Measurements from ENCODE around the gene FXYD7.
"Not testable (repeated sequence)": the region's sequence is repeated elsewhere in the genome, so short reads cannot be mapped to it uniquely, and the experiment has no call there.

The FXYD7 gene

DNA sequence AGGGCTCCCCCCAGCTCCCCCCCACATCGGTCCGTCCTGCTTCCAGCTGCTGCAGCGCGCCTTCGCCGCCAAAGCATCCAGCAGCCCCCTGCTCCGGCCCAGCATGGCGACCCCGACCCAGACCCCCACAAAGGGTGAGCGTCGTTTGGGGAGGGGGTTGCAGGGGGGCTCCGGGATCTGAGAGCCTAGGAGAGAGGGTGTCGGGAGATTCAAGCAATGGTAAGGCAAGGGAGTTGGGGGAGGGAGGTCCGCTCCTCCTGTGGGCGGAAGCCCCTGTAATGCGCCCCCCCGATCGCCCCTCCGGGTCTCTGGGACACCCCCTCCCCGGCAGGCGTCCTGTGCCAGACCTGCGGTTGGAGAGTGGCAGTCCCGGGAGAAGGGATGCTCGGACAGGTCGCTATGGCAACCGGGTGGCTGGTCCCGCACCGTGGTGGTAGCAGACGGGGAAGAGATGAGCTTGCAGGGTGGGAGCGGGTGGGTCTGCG is at the start of gene FXYD7:
FXYD7 (plus strand) TSS at position 25 of the 485 bp plus-strand sequence; CDS start at position 104, 79 bp downstream.
- no peak for DNase-seq

GRCh38 chr19:35093430-35093829 is 49.6 kb upstream of the FXYD7 start:
- DNase-seq = no peak

GRCh38 chr19:35093941-35094647 is 49.0 kb upstream of the FXYD7 start:
- DNase-seq = no peak

- DNase-seq = no peak
Measured at GRCh38 chr19:35094656-35095055, 48.4 kb upstream of the FXYD7 start.

- DNase-seq = no peak
Measured at GRCh38 chr19:35095667-35096368, 47.2 kb upstream of the FXYD7 start.

DNA sequence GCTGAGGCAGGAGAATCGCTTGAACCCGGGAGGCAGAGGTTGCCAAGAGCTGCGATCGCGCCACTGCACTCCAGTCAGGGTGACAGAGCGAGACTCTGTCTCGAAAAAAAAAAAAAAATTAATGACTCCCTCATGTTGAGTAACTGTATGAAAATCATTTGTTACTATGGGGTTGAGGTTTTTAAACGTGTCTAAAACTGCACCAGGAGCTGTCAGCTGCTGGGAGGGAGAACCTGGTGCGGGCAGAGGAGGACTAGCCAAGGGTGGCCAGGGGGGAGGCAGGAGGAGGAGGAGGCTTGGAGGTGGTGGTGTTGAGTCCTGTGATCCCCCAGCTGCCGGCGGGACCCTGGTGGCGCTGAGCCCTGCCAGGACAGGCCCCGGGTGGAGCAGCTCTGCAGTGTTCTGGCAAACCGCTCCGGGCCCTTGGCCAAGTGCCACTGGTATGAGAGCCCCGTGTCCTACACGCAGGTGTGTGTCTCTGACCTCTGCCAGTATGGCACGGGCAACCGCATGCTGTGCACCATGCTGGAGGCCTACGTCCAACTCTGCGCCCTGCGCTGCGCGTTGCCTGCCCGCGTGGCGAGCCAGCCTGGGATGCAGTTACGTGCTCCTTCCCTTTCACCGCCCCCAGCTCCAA is 44.5 kb upstream of the FXYD7 start:
- no peak for DNase-seq

DNA sequence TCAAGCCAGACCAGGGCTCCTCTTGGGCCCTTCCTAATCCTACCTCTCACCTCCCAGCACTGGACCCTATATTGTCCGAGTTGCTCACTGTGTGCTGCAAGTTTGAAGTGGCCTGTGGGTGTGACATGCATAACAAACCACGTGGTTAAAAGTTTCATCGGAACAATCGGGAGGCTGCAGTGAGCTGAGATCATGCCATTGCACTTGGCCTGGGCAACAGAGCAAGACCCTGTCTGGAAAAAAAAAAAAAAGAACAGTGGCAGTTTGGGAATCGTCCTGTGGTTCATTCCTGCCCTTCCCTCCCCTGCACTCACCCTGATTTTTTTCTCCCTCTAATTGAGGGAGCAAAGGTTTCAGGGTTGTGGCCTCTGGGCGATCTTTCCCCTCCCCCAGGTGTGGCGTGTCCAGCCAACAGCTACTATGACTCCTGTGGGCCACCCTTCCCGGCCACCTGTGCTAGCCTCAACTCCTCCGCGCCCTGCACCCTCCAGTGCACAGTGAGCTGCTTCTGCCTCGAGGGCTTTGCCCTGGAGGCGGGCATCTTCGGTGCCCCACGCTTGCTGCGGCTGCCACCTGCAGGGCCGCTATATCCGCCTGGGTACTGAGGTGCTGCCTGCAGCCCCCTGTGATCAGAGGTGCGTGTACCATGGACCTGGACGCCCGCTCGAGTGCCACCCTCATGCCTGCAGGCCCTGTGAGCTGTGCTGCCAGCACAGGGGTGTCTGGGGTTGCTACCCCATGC is 43.7 kb upstream of the FXYD7 start:
- no peak for DNase-seq

DNA sequence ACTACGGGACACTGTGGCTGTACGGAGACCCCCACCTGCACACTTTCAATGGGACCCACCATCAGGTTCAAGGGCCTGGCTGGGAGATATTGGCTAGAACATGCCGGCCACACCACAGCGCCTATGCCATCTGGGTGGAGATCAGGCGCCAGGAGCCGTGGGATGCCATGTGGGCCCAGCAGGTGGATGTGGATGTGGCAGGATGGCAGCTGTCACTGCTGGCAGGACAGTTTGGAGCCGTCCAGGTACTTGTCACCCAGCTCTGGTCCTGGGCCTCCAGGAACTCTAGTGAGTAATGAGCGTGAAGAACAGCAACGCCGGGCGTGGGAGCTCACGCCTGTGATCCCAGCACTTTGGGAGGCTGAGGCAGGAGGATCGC is 43.2 kb upstream of the FXYD7 start:
- DNase-seq = no peak

- DNase-seq = no peak
Measured at GRCh38 chr19:35100588-35101533, 42.2 kb upstream of the FXYD7 start.

GRCh38 chr19:35101949-35102348 is 41.1 kb upstream of the FXYD7 start:
- DNase-seq = not testable (repeated sequence)

GRCh38 chr19:35103614-35104013 is 39.4 kb upstream of the FXYD7 start:
- not testable (repeated sequence) for DNase-seq

DNA sequence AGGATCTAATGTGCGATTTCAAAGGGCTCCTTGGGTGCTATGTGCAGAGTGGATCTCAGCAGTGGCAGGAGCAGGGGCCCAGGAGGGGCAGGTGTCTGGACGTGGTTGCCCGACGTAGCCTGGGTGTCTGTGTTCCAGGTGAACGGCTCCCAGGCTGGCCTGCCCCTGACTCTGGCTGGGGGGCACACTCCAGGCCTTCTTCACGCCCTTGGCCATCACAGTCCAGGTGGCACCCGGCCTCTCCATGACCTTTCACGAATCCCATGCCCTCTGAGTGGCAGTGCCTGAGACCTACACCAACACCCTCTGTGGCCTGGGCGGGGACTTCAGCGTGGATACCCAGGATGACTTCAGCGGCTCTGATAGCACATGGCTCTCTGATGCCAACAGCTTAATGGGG is 38.7 kb upstream of the FXYD7 start:
- DNase-seq = no peak

DNA sequence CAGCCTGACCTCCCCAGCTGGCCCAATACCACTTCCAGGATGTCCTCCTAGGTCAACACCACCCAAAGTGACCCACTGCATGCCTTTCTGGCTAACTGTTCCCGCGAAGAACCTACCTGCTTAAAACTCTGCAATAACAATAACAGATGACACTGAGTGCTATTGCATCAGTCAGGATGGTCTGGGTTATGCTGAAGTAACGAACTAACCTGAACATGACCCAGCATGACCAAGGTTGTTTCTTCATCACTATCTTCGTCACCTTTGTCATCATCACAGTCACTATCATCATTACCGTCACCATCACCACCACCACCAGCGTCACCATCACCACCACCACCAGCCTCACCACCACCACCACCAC is 38.0 kb upstream of the FXYD7 start:
- DNase-seq = no peak

DNA sequence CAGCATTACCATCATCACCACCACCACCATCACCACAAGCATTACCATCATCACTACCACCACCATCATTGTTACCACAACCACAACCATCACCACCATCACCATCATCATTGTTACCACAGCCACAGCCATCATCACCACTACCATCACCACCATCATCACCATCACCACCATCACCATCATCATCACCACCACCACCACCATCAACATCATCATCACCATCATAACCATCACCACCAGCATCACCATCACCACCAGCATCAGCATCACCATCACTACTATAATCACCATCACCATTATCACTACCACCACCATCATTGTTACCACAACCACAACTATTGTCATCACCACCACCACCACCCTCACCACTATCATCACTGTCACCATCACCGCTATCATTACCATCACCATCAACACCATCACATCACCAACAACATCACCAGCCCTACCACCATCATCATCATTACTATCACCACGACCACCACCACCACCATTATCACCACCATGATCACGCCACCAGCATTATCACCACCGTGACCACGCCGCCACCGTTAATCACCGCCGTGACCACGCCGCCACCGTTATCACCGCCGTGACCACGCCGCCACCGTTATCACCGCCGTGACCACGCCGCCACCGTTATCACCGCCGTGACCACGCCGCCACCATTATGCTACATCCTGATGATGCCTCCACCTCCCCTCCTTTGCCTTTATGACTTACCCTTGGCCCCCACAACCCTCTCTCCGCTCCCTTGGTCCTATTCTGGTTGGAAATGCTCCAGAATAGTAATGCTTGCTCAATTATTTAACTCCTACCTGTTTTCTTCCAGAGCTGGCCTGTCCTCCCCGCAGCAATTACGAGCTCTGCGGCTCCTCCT is 37.4 kb upstream of the FXYD7 start:
- DNase-seq = no peak

- DNase-seq = no peak
Measured at GRCh38 chr19:35106291-35106583, 36.8 kb upstream of the FXYD7 start.

DNA sequence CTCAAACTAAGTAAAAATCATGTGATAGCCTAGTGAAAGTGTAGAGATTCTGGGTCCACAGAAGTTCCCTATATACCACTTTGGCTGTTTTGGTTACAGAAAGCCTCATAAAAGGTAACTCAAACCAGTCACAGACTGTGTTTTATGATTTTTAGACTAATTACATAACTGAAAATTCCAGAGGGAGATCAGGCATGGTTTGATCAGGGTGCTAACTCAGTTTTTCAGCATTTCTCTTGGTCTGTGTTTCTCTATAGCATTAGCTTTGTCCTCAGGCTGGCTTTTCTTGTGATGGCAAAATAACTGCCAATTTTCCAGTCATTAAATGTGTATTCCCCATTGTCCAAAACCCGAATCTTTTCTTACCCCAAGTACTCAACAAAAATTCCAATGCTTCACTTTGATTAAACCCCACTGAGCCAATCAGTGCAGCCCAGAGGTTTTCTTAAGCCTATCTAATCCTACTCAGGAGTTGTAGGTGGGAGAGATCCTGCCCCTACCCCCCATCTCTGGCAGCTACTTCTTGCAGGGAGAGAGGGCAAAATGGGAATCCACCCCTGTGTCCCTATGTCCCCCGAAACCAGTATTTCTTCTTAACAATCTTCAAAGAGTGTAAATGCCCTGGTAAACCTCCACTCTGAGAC is 36.0 kb upstream of the FXYD7 start:
- no peak for DNase-seq

- DNase-seq = no peak
Measured at GRCh38 chr19:35107545-35107944, 35.5 kb upstream of the FXYD7 start.

DNA sequence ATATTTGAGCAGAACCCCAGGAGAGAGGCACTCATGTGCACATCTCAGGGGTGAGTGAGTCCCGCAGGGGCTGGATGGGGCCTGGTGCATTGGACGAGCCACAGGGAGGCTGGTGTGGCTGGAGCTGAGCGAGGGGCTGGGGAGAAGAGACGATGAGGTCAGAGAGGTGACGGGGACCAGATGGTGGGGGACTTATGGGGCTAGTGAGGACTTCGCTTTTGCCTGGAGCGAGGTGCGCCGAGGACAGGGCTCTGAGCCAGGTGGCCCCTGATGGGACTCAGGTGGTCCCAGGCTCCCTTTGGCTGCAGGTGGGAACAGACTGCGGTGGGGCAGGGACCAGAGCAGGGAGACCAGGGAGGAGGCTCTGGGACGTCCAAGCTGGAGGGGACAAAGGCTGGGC is 34.3 kb upstream of the FXYD7 start:
- DNase-seq = no peak

- no peak for DNase-seq
Measured at GRCh38 chr19:35109395-35110112, 33.5 kb upstream of the FXYD7 start.

- no peak for DNase-seq
Measured at GRCh38 chr19:35110974-35111373, 32.1 kb upstream of the FXYD7 start.
